GM13976 (cell line): ENCODE results near the gene EPHB4.

Experiments used
- DNase-seq: peaks from one replicate; pipeline ENCODE4 v3.0.0; 2012; ENCODE audit warnings: low spot score
- in situ Hi-C: fragments of 300-500 bp; cut with MboI; formaldehyde crosslinking; loops from one replicate; pipeline ENCODE4 v1.12.0; 2022; ENCODE audit warnings: low sequenced_read_pairs, mixed read lengths, inconsistent platforms; ENCODE audit not compliant: unreplicated experiment
- TF ChIP-seq, protein P1 (sequence below): IDR thresholded peaks from 2 replicates; pipeline ENCODE4 v1.5.1; 2012; ENCODE audit warnings: borderline replicate concordance, mild to moderate bottlenecking; ENCODE audit not compliant: insufficient read depth; ENCODE audit errors: extremely low read depth, missing control alignments, control extremely low read depth

The EPHB4 gene

DNA sequence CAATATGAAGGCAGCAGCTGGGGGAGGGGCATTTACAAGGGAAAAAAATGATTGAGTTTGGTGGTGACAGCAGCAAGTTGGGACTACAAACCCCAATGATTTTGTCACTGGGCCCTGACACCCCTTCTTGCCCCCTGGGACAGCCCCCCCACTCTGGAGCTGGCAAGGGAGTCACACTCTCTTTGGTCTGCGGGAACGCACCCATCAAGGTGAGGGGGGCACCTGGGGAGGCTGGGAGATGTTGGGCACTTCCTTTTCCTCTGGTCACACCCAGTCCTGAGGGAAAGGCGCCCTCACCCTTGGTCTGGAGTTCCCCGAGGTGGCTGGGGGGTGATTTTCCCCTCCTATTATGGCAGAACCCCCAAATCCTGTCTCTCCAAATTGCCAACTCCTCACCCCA lies 24.4 kb downstream of the EPHB4 start:
- no peak for DNase-seq
- in situ Hi-C loops, result no loop called here
- TF ChIP-seq, protein P1, sequence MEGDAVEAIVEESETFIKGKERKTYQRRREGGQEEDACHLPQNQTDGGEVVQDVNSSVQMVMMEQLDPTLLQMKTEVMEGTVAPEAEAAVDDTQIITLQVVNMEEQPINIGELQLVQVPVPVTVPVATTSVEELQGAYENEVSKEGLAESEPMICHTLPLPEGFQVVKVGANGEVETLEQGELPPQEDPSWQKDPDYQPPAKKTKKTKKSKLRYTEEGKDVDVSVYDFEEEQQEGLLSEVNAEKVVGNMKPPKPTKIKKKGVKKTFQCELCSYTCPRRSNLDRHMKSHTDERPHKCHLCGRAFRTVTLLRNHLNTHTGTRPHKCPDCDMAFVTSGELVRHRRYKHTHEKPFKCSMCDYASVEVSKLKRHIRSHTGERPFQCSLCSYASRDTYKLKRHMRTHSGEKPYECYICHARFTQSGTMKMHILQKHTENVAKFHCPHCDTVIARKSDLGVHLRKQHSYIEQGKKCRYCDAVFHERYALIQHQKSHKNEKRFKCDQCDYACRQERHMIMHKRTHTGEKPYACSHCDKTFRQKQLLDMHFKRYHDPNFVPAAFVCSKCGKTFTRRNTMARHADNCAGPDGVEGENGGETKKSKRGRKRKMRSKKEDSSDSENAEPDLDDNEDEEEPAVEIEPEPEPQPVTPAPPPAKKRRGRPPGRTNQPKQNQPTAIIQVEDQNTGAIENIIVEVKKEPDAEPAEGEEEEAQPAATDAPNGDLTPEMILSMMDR, result no peak

DNA sequence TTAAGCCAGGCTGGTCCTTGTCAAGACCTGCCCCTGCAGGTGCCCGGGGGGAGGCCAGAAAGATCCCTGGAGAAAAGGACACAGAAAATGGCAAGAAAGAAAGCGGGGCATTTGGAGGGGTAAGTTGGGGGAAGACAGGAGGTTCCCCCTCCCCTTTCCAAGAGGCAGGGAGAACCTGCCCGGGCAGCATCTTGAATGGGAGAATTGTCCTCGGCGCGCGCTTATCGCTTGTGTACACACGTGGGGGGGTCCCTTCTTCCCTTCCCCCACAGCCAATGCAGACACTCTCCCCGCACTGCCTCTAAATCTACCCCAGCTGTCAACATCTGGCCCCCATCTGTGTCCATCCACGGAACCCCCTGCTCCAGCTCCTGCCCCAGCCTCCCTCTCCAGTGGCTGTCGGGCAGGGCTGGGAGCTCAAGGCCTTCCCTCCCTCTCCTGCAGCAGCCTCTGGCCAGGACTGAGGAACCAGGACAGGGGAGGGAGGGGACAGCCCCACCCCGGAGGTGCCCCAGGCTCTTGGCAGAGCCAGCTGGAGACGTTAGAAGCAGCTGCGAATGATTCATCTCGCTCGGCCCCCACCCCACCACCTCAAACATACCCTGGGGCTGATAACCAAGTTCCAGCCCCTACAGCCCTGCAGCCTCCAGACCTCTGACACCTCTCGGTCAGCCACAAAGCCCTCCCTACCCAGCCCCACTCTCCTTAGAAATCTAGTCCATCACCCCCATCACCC lies 25.3 kb downstream of the EPHB4 start:
- TF ChIP-seq, protein P1, result no peak
- DNase-seq, result peak; percentile 35
- in situ Hi-C loops, result no loop called here

DNA sequence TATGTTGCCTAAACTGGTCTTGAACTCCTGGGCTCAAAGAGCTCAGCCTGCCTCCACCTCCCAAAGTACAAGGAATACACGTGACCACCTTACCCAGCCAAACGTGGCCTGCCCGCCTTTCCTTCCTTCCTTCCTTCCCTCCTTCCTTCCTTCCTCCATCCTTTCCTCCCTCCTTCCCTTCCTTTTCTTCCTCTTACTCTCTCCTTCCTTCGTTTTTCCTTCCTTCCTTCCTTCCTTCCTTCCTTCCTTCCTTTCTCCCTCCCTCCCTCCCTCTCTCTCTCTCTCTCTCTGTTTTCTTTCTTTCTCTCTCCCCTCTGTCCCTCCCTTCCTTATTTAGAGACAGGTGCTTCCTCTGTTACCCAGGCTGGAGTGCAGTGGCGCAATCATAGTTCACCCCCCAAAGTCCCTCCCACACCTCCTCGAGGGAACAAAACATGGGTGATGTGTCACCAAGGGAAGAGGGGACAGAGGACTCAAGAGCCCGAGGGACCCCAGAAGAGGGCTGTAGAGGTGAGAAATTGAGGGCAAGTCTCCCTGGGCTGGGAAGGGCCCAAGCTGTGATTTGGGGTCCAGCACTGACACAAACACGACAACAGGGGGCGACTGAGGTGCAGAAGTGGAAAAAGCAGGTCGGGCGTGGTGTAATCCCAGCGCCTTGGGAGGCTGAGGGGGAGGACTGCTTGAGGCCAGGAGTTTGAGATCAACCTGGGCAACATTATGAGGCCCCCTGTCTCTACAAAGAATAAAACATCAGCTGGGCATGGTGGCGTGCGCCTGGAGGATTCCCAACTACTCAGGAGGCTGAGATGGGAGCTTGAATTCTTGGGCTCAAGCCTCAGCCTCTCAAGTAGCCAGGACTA lies 28.1 kb downstream of the EPHB4 start:
- in situ Hi-C loops, result no loop called here
- DNase-seq, result peak; percentile 76

DNA sequence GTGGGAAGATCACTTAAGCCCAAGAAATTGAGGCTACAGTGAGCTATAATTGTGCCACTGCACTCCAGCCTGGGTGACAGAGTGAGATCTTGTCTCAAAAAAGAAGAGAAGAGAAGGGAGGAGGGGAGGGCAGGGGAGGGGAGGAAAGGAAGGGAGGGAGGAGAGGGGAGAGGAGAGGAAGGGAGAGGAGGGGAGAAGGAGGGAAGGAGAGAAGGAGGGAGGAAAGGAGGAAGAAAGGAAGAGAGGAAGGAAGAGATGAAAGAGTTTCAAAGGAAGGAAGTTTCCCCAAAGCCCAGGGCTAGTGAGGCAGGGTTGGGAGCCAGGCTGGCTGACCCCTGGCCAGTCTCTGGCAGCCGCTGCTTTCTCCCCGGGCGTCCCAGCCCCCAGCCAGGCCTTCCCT lies 32.6 kb downstream of the EPHB4 start:
- no peak for DNase-seq
- in situ Hi-C loops, result no loop called here
- TF ChIP-seq, protein P1, result no peak

More for the DNA sequence above, 28.1 kb downstream of the EPHB4 start:
- TF ChIP-seq, protein P1, result peak; percentile 69

DNA sequence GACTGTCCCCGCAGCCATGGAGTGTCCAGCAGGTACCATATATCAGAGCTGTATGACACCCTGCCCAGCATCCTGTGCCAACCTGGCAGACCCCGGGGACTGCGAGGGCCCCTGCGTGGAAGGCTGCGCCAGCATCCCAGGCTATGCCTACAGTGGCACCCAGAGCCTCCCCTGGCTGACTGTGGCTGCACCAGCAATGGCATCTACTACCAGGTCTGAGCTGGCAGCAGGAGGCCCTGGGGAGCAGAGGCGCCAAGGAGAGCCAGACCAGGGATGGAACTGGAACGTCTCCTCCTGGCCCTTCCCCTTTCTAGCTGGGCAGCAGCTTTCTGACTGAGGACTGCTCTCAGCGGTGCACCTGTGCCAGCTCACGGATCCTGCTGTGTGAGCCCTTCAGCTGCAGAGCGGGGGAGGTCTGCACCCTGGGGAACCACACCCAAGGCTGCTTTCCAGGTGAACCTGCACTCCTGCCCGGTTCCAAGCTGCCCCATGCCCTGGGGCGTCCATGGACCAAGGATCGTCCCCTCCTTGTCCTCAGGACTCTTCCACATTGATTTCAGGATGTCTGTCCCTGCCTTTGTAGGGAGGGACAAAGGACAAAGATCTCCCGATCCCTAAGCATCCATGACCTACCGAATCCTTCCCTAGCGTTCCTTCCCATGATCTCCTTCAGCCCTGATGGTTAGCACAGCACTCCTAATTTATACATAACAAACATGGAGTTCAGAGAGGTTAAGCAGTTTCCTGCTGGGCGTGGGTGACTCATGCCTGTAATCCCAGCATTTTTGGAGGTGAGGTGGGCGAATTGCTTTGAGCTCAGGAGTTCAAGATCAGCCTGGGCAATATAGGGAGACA lies 33.3 kb downstream of the EPHB4 start:
- no peak for DNase-seq
- in situ Hi-C loops, result no loop called here

More for the DNA sequence above, 33.3 kb downstream of the EPHB4 start:
- TF ChIP-seq, protein P1, result no peak
